OCI-LY3 (cell line): ENCODE data around the gene MYOF.

Source experiments
- CTCF ChIP-seq: fragments of 200-600, 300-600 bp; sonication (generic); IDR thresholded peaks from 2 replicates; pipeline ENCODE4 v1.5.1; 2014; ENCODE audit warnings: antibody characterized with exemption, low read length, low read depth
- EZH2phosphoT487 ChIP-seq: fragments of 200-600 bp; shearing (Covaris generic); IDR thresholded peaks from 2 replicates; pipeline ENCODE4 v1.6.1; 2018; ENCODE audit warnings: antibody characterized with exemption, mixed run types, low read depth

- TF ChIP-seq CTCF = no peak
- TF ChIP-seq EZH2phosphoT487 = no peak
Observed at GRCh38 chr10:93378039-93378438, 104.1 kb downstream of the MYOF start.
